HEK293 (cell line): ENCODE results near the gene PIK3R3.

ENCODE experiments used
- CTCF ChIA-PET: fragments of 350-600 bp; formaldehyde crosslinking; extraction: SDS; loops from one replicate; lab custom pipeline; 2021; ENCODE audit warnings: antibody characterized with exemption; lab: Yijun Ruan, JAX
- POLR2A ChIA-PET: fragments of 300-600 bp; formaldehyde crosslinking; extraction: SDS; loops from one replicate; lab custom pipeline; 2020; ENCODE audit warnings: antibody characterized with exemption, inconsistent platforms; lab: Yijun Ruan, JAX
- H3K27ac ChIP-seq: fragments of 200-500 bp; sonication (Bioruptor generic); 2 replicates; pipeline ENCODE4 v1.5.1; 2014; ENCODE audit warnings: low read depth, low read length, control low read depth, inconsistent platforms; ENCODE audit errors: extremely low read depth
- H3K36me3 ChIP-seq, 2 experiments: fragments of 200-500 bp in 1 of 2; sonication (Bioruptor generic) in 1 of 2; 1 replicate in 1 of 2; 2 replicates in 1 of 2; pipeline ENCODE4 v1.5.1; 2014 to 2017; ENCODE audit warnings: inconsistent platforms in 2 of 2, low read length in 2 of 2; ENCODE audit not compliant: control insufficient read depth in 2 of 2, insufficient read depth in 1 of 2
- H3K4me1 ChIP-seq: fragments of 200-500 bp; sonication (Bioruptor generic); 2 replicates; pipeline ENCODE4 v1.5.1; 2014; ENCODE audit warnings: mild to moderate bottlenecking, low read length, inconsistent platforms; ENCODE audit not compliant: control insufficient read depth, insufficient read depth
- H3K4me3 ChIP-seq: 2 replicates; pipeline ENCODE4 v1.5.1; 2011; ENCODE audit warnings: low read depth, mild to moderate bottlenecking, control low read depth, low read length, moderate library complexity
- H3K9me3 ChIP-seq: fragments of 200-500 bp; sonication (Bioruptor generic); 2 replicates; pipeline ENCODE4 v1.5.1; 2014; ENCODE audit warnings: low read depth, low read length, inconsistent platforms; ENCODE audit not compliant: control insufficient read depth, insufficient read depth
- BCL11B ChIP-seq: fragments of 450-650 bp; formaldehyde crosslinking; IDR thresholded peaks from 2 replicates; pipeline ENCODE4 v1.5.1; 2016; ENCODE audit warnings: low read depth, missing biosample characterization, missing genetic modification characterization
- MEIS1 ChIP-seq: sonication (generic); formaldehyde crosslinking; IDR thresholded peaks from 2 replicates; pipeline ENCODE4 v1.8.1; 2022; ENCODE audit warnings: missing genetic modification reagents, mild to moderate bottlenecking, borderline replicate concordance
- REPIN1 ChIP-seq: fragments of 450-650 bp; formaldehyde crosslinking; IDR thresholded peaks from 2 replicates; pipeline ENCODE4 v1.5.1; 2017; ENCODE audit warnings: missing biosample characterization, missing genetic modification characterization, low read depth
- ZBTB21 ChIP-seq: fragments of 450-650 bp; formaldehyde crosslinking; IDR thresholded peaks from 2 replicates; pipeline ENCODE4 v1.5.1; 2017; ENCODE audit warnings: missing biosample characterization, missing genetic modification characterization
- ZFP69B ChIP-seq: fragments of 450-650 bp; formaldehyde crosslinking; IDR thresholded peaks from 2 replicates; pipeline ENCODE4 v1.5.1; 2016; ENCODE audit warnings: missing biosample characterization, missing genetic modification characterization
- ZNF121 ChIP-seq: fragments of 450-650 bp; formaldehyde crosslinking; IDR thresholded peaks from 2 replicates; pipeline ENCODE4 v1.5.1; 2016; ENCODE audit warnings: missing biosample characterization, missing genetic modification characterization
- ZNF133 ChIP-seq: fragments of 450-650 bp; formaldehyde crosslinking; IDR thresholded peaks from 2 replicates; pipeline ENCODE4 v1.5.1; 2016; ENCODE audit warnings: missing biosample characterization, missing genetic modification characterization
- ZNF19 ChIP-seq: fragments of 450-650 bp; formaldehyde crosslinking; IDR thresholded peaks from 2 replicates; pipeline ENCODE4; 2016; ENCODE audit warnings: missing biosample characterization, missing genetic modification characterization, low read depth
- ZNF2 ChIP-seq: fragments of 450-650 bp; formaldehyde crosslinking; IDR thresholded peaks from 2 replicates; pipeline ENCODE4 v1.5.1; 2016; ENCODE audit warnings: missing biosample characterization, missing genetic modification characterization
- ZNF223 ChIP-seq: fragments of 450-650 bp; formaldehyde crosslinking; IDR thresholded peaks from 2 replicates; pipeline ENCODE4 v1.5.1; 2016; ENCODE audit warnings: missing biosample characterization, missing genetic modification characterization
- ZNF239 ChIP-seq: fragments of 450-650 bp; formaldehyde crosslinking; IDR thresholded peaks from 2 replicates; pipeline ENCODE4 v1.5.1; 2016; ENCODE audit warnings: missing biosample characterization, missing genetic modification characterization
- ZNF416 ChIP-seq: fragments of 450-650 bp; formaldehyde crosslinking; IDR thresholded peaks from 2 replicates; pipeline ENCODE4 v1.5.1; 2016; ENCODE audit warnings: missing biosample characterization, missing genetic modification characterization
- ZNF473 ChIP-seq: fragments of 450-650 bp; formaldehyde crosslinking; IDR thresholded peaks from 2 replicates; pipeline ENCODE4 v1.5.1; 2017; ENCODE audit warnings: missing biosample characterization, missing genetic modification characterization
- ZNF600 ChIP-seq: fragments of 450-650 bp; formaldehyde crosslinking; IDR thresholded peaks from 2 replicates; pipeline ENCODE4 v1.5.1; 2016; ENCODE audit warnings: missing biosample characterization, missing genetic modification characterization
- ZNF792 ChIP-seq: fragments of 450-650 bp; formaldehyde crosslinking; IDR thresholded peaks from 2 replicates; pipeline ENCODE4 v1.5.1; 2016; ENCODE audit warnings: missing biosample characterization, missing genetic modification characterization
- TF ChIP-seq, protein P1 (sequence below): fragments of 450-650 bp; formaldehyde crosslinking; IDR thresholded peaks from 2 replicates; pipeline ENCODE4 v1.5.1; 2016; ENCODE audit warnings: missing biosample characterization, missing genetic modification characterization, borderline replicate concordance
- TF ChIP-seq, protein P2 (sequence below): fragments of 450-650 bp; formaldehyde crosslinking; IDR thresholded peaks from 2 replicates; pipeline ENCODE4 v1.5.1; 2017; ENCODE audit warnings: missing biosample characterization, mild to moderate bottlenecking, missing genetic modification characterization, moderate library complexity
- TF ChIP-seq, protein P3 (sequence below): fragments of 450-650 bp; formaldehyde crosslinking; conservative IDR thresholded peaks from 2 replicates; pipeline ENCODE4 v1.5.1; 2016; ENCODE audit warnings: low read depth, missing biosample characterization, missing genetic modification characterization

PIK3R3 gene

DNA sequence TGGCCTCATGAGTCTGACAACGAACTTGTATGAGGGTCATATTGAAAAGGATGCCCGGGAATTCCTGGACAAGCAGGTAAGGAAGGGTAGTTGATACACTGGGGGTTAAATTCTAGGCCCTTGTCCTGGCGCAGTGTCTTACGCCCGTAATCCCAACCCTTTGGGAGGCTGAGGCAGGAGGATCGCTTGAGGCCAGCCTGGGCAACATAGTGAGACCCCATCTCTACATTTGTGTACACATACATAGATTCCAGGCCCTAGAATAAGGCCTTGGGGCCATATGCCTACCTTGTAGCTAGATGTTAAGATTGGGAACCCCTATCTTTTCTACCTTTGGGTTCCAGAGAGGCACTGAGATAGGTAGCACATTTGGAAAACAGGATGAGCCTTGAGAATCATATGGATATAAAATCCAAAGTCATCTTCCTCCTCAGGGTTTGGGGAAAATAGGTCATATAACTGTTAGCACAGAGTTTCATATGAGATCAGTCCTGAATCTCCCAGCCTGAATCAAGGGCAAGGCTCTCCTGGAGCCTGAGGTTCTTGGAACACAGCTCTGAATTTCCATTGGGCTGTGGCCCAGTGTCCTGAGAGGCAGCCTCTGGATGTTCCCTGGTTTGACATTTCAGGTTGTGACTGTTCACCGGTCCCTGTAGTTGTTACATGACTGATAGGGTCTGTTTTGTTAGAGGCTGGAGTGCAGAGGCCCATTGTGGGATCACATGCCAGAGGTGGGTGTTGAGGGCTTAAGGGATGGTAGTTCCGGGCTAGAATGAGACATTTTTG is 104.4 kb downstream of the PIK3R3 start:
- H3K36me3 ChIP-seq = peaks cover 0 to 82% of the 10 kb centered on the region in 2 experiments; a peak in 1 of 3 replicates

DNA sequence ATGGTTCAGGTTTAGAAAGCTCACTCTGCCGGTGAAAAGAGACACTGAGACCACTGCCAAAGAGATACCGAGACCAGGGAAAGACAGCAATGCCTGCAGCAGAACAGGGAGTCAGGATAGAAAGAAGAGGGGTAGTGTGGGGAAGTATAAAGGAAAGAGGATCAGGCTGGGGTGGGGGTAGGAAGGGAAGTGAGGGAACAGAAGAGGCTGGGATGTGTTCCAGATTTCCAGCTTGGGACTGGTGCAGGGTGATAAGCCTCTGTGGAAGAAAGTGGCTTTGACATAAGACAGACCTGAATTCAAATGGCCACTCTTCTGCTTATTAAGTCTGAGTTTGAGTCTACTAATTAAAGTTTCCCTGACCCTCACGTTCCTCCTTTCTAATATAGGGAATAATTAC is 105.9 kb downstream of the PIK3R3 start:
- H3K4me3 ChIP-seq = no peak overlapping the region
- ChIA-PET CTCF (interaction anchor here (1.2 kb wide), 1 partner anchor 51 kb away, joined by 3 read pairs; no protein-coding TSS in a partner anchor), POLR2A (interaction anchor here (0.5 kb wide), 1 partner anchor 197 kb away, joined by 3 read pairs; no protein-coding TSS in a partner anchor)
- H3K27ac ChIP-seq = no peak overlapping the region
- H3K9me3 ChIP-seq = no peaks in the 10 kb centered on the region
- peaks cover 0 to 84% of the 10 kb centered on the region in 2 experiments; a peak in 1 of 3 replicates for H3K36me3 ChIP-seq
- no peak for TF ChIP-seq ZNF223 (tag by site-specific recombination)
- TF ChIP-seq ZNF239 = no peak
- TF ChIP-seq MEIS1 (CRISPR knock-in tag) = no peak
- TF ChIP-seq, protein P1, sequence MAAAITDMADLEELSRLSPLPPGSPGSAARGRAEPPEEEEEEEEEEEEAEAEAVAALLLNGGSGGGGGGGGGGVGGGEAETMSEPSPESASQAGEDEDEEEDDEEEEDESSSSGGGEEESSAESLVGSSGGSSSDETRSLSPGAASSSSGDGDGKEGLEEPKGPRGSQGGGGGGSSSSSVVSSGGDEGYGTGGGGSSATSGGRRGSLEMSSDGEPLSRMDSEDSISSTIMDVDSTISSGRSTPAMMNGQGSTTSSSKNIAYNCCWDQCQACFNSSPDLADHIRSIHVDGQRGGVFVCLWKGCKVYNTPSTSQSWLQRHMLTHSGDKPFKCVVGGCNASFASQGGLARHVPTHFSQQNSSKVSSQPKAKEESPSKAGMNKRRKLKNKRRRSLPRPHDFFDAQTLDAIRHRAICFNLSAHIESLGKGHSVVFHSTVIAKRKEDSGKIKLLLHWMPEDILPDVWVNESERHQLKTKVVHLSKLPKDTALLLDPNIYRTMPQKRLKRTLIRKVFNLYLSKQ (tag by site-specific recombination) = no peak
- no peak for TF ChIP-seq ZNF473 (tag by site-specific recombination)
- TF ChIP-seq, protein P2, sequence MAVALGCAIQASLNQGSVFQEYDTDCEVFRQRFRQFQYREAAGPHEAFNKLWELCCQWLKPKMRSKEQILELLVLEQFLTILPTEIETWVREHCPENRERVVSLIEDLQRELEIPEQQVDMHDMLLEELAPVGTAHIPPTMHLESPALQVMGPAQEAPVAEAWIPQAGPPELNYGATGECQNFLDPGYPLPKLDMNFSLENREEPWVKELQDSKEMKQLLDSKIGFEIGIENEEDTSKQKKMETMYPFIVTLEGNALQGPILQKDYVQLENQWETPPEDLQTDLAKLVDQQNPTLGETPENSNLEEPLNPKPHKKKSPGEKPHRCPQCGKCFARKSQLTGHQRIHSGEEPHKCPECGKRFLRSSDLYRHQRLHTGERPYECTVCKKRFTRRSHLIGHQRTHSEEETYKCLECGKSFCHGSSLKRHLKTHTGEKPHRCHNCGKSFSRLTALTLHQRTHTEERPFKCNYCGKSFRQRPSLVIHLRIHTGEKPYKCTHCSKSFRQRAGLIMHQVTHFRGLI (tag by site-specific recombination) = no peak
- TF ChIP-seq ZNF416 (tag by site-specific recombination) = no peak
- TF ChIP-seq ZNF600 (tag by site-specific recombination) = no peak
- no peak for TF ChIP-seq ZNF19 (tag by site-specific recombination)
- no peak for TF ChIP-seq BCL11B
- no peak for TF ChIP-seq ZFP69B (tag by site-specific recombination)
- TF ChIP-seq REPIN1 (tag by site-specific recombination) = no peak
- H3K4me1 ChIP-seq = no peaks in the 10 kb centered on the region

More for the DNA sequence above, 104.4 kb downstream of the PIK3R3 start:
- no peaks in the 10 kb centered on the region for H3K9me3 ChIP-seq
- CTCF ChIA-PET = interaction anchor here (1.2 kb wide), 1 partner anchor 50 kb away, joined by 3 read pairs; no protein-coding TSS in a partner anchor
- POLR2A ChIA-PET = no interaction called here
- H3K27ac ChIP-seq = no peak overlapping the region
- no peaks in the 10 kb centered on the region for H3K4me1 ChIP-seq
- no peak overlapping the region for H3K4me3 ChIP-seq
- TF ChIP-seq ZBTB21 (tag by site-specific recombination) (no peak), ZNF133 (tag by site-specific recombination) (no peak), ZNF121 (peak; percentile 60), ZNF2 (tag by site-specific recombination) (no peak), ZNF792 (tag by site-specific recombination) (no peak)
- TF ChIP-seq, protein P3, sequence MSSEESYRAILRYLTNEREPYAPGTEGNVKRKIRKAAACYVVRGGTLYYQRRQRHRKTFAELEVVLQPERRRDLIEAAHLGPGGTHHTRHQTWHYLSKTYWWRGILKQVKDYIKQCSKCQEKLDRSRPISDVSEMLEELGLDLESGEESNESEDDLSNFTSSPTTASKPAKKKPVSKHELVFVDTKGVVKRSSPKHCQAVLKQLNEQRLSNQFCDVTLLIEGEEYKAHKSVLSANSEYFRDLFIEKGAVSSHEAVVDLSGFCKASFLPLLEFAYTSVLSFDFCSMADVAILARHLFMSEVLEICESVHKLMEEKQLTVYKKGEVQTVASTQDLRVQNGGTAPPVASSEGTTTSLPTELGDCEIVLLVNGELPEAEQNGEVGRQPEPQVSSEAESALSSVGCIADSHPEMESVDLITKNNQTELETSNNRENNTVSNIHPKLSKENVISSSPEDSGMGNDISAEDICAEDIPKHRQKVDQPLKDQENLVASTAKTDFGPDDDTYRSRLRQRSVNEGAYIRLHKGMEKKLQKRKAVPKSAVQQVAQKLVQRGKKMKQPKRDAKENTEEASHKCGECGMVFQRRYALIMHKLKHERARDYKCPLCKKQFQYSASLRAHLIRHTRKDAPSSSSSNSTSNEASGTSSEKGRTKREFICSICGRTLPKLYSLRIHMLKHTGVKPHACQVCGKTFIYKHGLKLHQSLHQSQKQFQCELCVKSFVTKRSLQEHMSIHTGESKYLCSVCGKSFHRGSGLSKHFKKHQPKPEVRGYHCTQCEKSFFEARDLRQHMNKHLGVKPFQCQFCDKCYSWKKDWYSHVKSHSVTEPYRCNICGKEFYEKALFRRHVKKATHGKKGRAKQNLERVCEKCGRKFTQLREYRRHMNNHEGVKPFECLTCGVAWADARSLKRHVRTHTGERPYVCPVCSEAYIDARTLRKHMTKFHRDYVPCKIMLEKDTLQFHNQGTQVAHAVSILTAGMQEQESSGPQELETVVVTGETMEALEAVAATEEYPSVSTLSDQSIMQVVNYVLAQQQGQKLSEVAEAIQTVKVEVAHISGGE = no peak
